Activated CD4-positive, alpha-beta T cell treated with anti-CD3 and anti-CD28 coated beads for 36 hours (primary cell): ENCODE data around the gene CECR2. TPM values are rescaled to one million over a fixed set of nuclear protein-coding genes. Genes with fewer than 3 reads are reported as not detected.

ENCODE experiments used
- ATAC-seq: fragments of 200-7000 bp; cut with Tn5 transposase; one replicate; pipeline ENCODE4 v1.10.0; 2021; ENCODE audit warnings: mild to moderate bottlenecking, moderate library complexity
- CTCF ChIA-PET: fragments of 350-600 bp; sonication (Branson Sonifier 250); formaldehyde crosslinking; loops from one replicate; lab custom pipeline; 2021; ENCODE audit warnings: antibody characterized with exemption; lab: Charles Lee
- POLR2A ChIA-PET: fragments of 350-600 bp; sonication (Branson Sonifier 250); formaldehyde crosslinking; loops from one replicate; lab custom pipeline; 2021; ENCODE audit warnings: antibody characterized with exemption, inconsistent platforms; lab: Charles Lee
- DNase-seq: peaks from one replicate; pipeline ENCODE4 v3.0.0-alpha.2; 2020
- H3K27ac Mint-ChIP-seq: one replicate; pipeline ENCODE4 v1.8.0; 2021; ENCODE audit warnings: mixed read lengths
- H3K27me3 Mint-ChIP-seq: one replicate; pipeline ENCODE4 v1.8.0; 2021; ENCODE audit warnings: mixed read lengths
- H3K36me3 Mint-ChIP-seq: one replicate; pipeline ENCODE4 v1.8.0; 2021; ENCODE audit warnings: low read depth, mixed read lengths
- H3K4me1 Mint-ChIP-seq: one replicate; pipeline ENCODE4 v1.8.0; 2021; ENCODE audit warnings: mixed read lengths
- H3K4me3 Mint-ChIP-seq: one replicate; pipeline ENCODE4 v1.8.0; 2021; ENCODE audit warnings: mild to moderate bottlenecking, moderate library complexity, mixed read lengths
- H3K9me3 Mint-ChIP-seq: one replicate; pipeline ENCODE4 v1.8.0; 2021; ENCODE audit warnings: low read depth, mixed read lengths
- intact Hi-C, 2 experiments: fragments of 100-400 bp; cut with DNase I in 1 of 2; cut with micrococcal nuclease in 1 of 2; formaldehyde crosslinking; loops; one replicate each; pipeline versions ENCODE4 v1.14.2 to v1.15.1; 2022 to 2024; cut with DNase I, micrococcal nuclease
- total RNA-seq, 2 experiments: library from RNA; stranded (reverse); gene quantifications; one replicate each; pipeline ENCODE4 v1.2.3, GENCODE V29; 2021

The CECR2 gene
- total RNA-seq, 2 experiments from 2014 or later, result 0.18 TPM; not detected in 1

- H3K4me1 Mint-ChIP-seq, result no peaks in the 10 kb centered on the region
- POLR2A ChIA-PET, result no interaction called here
- peaks cover 4% of the 10 kb centered on the region for H3K27me3 Mint-ChIP-seq
- CTCF ChIA-PET, result no interaction called here
- ATAC-seq, result no peak
- H3K4me3 Mint-ChIP-seq, result no peak overlapping the region
- H3K27ac Mint-ChIP-seq, result no peak overlapping the region
- peaks cover 3% of the 10 kb centered on the region for H3K9me3 Mint-ChIP-seq
- DNase-seq, result no peak
- intact Hi-C loops, result no loop called here
- H3K36me3 Mint-ChIP-seq, result no peaks in the 10 kb centered on the region
Measured at GRCh38 chr22:17381192-17381913, 12.1 kb downstream of the CECR2 start.

DNA sequence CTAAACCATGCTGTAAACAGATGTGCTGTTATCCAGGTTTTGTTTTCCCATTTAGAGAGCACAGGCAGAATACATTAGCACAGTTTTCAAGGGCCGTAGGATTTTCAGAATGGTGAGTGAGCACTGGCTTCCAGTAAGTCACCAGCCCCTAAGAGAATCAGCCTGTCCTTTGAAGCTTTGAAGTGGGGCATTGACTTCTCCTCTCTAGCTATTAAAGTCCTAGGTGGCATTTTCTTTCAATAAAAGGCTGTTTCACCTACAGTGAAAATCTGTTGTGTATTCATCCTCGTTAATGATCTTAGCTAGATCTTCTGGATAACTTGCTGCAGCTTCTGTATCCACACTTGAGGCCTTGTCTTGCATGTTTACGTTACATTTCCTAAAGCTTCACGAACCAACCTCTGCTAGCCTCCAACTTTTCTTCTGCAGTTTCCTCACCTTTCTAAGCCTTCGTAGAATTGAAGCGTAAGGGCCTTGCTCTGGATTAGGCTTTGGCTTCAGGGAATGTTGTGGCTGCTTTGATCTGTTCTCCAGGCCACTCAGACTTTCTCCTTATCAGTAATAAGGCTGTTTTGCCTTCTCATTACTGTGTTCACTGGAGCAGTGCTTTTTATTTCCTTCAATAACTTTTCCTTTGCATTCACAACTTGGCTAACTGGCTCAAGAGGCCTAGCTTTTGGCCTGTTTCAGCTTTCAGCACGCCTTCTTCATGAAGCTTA, 15.5 kb downstream of the CECR2 start:
- Mint-ChIP-seq H3K4me1 (no peaks in the 10 kb centered on the region), H3K4me3 (no peak overlapping the region), H3K9me3 (peaks cover 3% of the 10 kb centered on the region), H3K27me3 (peaks cover 2% of the 10 kb centered on the region), H3K27ac (no peak overlapping the region), H3K36me3 (no peaks in the 10 kb centered on the region)
- intact Hi-C loops, result no loop called here
- ChIA-PET POLR2A (no interaction called here), CTCF (no interaction called here)
- no peak for DNase-seq
- ATAC-seq, result no peak

- ATAC-seq, result no peak
- Mint-ChIP-seq H3K4me3 (no peak overlapping the region), H3K4me1 (no peaks in the 10 kb centered on the region), H3K27me3 (no peaks in the 10 kb centered on the region), H3K9me3 (peaks cover 3% of the 10 kb centered on the region), H3K36me3 (no peaks in the 10 kb centered on the region), H3K27ac (no peak overlapping the region)
- no peak for DNase-seq
- POLR2A ChIA-PET, result no interaction called here
- intact Hi-C loops, result no loop called here
- CTCF ChIA-PET, result no interaction called here
Measured at GRCh38 chr22:17387356-17387755, 18.1 kb downstream of the CECR2 start.

DNA sequence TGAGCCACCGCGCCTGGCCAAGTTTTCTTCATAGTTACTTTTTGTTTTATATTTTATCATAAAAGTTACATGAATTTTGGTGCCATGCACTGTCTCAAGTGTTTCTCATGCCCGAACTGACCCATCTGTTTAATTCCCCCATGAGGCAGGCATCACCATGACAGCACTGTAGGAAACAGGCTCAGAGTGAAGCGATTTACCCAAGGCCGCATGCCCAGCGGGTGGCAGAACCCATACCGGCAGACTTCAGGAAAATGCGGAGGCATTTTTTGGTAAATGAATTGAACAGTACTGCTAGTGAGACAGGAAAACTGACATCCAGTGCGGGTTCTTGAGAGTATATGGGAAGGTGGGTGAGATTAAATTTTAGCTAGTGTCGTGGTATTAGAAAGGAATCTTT, 19.0 kb downstream of the CECR2 start:
- Mint-ChIP-seq H3K4me3 (no peak overlapping the region), H3K27ac (no peak overlapping the region), H3K36me3 (no peaks in the 10 kb centered on the region), H3K4me1 (no peaks in the 10 kb centered on the region), H3K27me3 (no peaks in the 10 kb centered on the region), H3K9me3 (peaks cover 3% of the 10 kb centered on the region)
- POLR2A ChIA-PET, result interaction anchor here (0.6 kb wide), 1 partner anchor 26 kb away, joined by 6 read pairs; no protein-coding TSS in a partner anchor
- CTCF ChIA-PET, result no interaction called here
- no peak for ATAC-seq
- intact Hi-C loops, result no loop called here
- DNase-seq, result no peak

- CTCF ChIA-PET, result no interaction called here
- ATAC-seq (no peak), DNase-seq (no peak)
- POLR2A ChIA-PET, result no interaction called here
- Mint-ChIP-seq H3K27ac (no peak overlapping the region), H3K4me1 (no peaks in the 10 kb centered on the region), H3K4me3 (no peak overlapping the region), H3K36me3 (no peaks in the 10 kb centered on the region), H3K9me3 (no peaks in the 10 kb centered on the region), H3K27me3 (no peaks in the 10 kb centered on the region)
- intact Hi-C loops, result no loop called here
Measured at GRCh38 chr22:17390087-17390486, 20.8 kb downstream of the CECR2 start.

DNA sequence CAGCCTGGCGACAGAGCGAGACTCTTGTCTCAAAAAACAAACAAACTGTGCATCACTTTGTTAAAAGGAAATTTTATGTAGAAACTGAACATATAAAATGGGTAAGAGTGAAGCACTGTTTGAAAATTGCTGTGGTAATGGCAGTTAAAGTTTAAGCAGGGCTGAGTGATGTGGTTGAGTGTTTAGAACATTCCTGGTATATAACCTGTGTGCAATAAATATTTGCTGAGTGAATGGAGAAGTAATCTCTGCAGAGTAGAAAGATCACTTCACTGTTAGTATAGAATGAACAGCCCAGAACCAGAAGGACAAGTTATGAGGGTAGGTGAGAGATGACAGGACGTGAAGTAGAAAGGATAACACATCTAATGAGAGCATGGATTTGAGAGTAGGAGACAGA, 27.3 kb downstream of the CECR2 start:
- ChIA-PET POLR2A (no interaction called here), CTCF (no interaction called here)
- intact Hi-C loops, result no loop called here
- ATAC-seq (no peak), DNase-seq (no peak)
- no peak overlapping the region for H3K27ac Mint-ChIP-seq
- peaks cover 5% of the 10 kb centered on the region for H3K27me3 Mint-ChIP-seq
- H3K4me1 Mint-ChIP-seq, result no peaks in the 10 kb centered on the region
- no peaks in the 10 kb centered on the region for H3K36me3 Mint-ChIP-seq
- H3K4me3 Mint-ChIP-seq, result no peak overlapping the region
- no peaks in the 10 kb centered on the region for H3K9me3 Mint-ChIP-seq

- no peak overlapping the region for H3K27ac Mint-ChIP-seq
- ATAC-seq (no peak), DNase-seq (no peak)
- H3K27me3 Mint-ChIP-seq, result peaks cover 5% of the 10 kb centered on the region
- ChIA-PET POLR2A (no interaction called here), CTCF (no interaction called here)
- H3K9me3 Mint-ChIP-seq, result no peaks in the 10 kb centered on the region
- no peak overlapping the region for H3K4me3 Mint-ChIP-seq
- H3K4me1 Mint-ChIP-seq, result no peaks in the 10 kb centered on the region
- no peaks in the 10 kb centered on the region for H3K36me3 Mint-ChIP-seq
- intact Hi-C loops, result no loop called here
Measured at GRCh38 chr22:17397756-17398547, 28.7 kb downstream of the CECR2 start.

DNA sequence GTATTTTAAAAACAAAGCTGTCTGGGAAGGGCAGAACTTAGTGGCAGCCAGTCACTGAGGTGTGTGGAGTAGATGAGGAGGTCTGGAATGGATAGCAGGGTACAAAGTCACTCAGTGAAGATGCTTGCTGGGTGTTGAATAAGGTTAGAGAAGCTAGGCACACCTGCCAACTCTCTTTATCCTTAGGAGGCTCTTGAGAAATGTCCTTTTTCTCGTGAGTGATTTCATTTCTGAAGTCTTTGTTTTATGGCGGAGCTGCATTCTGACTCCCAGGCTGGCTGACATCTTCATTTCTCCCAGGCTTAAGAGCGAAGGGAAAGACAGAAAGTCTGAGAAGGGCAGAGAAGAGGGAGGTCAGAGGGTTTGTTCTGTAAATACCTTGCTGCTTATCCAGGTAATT, 31.0 kb downstream of the CECR2 start:
- no peak overlapping the region for H3K27ac Mint-ChIP-seq
- no peaks in the 10 kb centered on the region for H3K9me3 Mint-ChIP-seq
- no peaks in the 10 kb centered on the region for H3K36me3 Mint-ChIP-seq
- no peak overlapping the region for H3K4me3 Mint-ChIP-seq
- H3K27me3 Mint-ChIP-seq, result peaks cover 5% of the 10 kb centered on the region
- DNase-seq (no peak), ATAC-seq (no peak)
- ChIA-PET POLR2A (no interaction called here), CTCF (interaction anchor here (0.6 kb wide), 1 partner anchor 27 kb away, joined by 3 read pairs; no protein-coding TSS in a partner anchor)
- no peaks in the 10 kb centered on the region for H3K4me1 Mint-ChIP-seq
- intact Hi-C loops, result no loop called here

DNA sequence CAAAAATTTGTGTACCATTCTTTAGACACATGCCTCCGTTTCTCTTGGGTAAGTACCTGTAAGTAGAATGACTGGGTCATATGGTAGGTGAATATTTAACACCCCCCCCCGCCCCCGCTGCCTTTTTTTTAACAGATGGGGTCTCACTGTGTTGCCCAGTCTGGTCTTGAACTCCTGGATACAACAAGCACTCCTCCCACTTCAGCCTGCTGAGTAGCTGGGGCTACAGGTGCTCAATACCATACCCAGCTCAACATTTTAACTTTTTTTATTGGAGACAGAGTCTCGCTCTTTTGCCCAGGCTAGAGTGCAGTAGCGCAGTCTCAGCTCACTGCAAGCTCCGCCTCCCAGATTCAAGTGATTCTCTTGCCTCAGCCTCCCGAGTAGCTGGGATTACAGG, 32.5 kb downstream of the CECR2 start:
- Mint-ChIP-seq H3K27me3 (peaks cover 3% of the 10 kb centered on the region), H3K4me1 (no peaks in the 10 kb centered on the region), H3K9me3 (no peaks in the 10 kb centered on the region), H3K4me3 (no peak overlapping the region), H3K27ac (no peak overlapping the region), H3K36me3 (no peaks in the 10 kb centered on the region)
- no peak for ATAC-seq
- no peak for DNase-seq
- POLR2A ChIA-PET, result no interaction called here
- intact Hi-C loops, result no loop called here
- CTCF ChIA-PET, result no interaction called here

GRCh38 chr22:17402293-17402692, 33.0 kb downstream of the CECR2 start:
- POLR2A ChIA-PET, result no interaction called here
- DNase-seq (no peak), ATAC-seq (no peak)
- intact Hi-C loops, result no loop called here
- Mint-ChIP-seq H3K27ac (no peak overlapping the region), H3K9me3 (no peaks in the 10 kb centered on the region), H3K4me1 (no peaks in the 10 kb centered on the region), H3K4me3 (no peak overlapping the region), H3K36me3 (no peaks in the 10 kb centered on the region), H3K27me3 (peaks cover 2% of the 10 kb centered on the region)
- CTCF ChIA-PET, result no interaction called here

DNA sequence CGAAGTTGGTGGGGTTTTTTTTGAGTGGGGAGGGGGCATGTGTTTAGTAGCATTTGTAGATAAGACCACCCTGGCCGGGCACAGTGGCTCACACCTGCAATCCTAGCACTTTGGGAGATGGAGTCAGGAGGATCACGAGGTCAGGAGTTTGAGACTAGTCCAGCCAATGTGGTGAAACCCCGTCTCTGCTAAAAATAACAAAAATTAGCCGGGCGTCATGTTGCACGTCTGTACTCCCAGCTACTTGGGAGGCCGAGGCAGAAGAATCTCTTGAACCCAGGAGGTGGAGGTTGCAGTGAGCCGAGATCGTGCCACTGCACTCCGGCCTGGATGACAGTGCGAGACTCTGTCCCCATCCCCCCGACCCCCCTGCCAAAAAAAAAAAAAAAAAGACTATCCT, 34.6 kb downstream of the CECR2 start:
- H3K27me3 Mint-ChIP-seq, result peaks cover 2% of the 10 kb centered on the region
- H3K9me3 Mint-ChIP-seq, result no peaks in the 10 kb centered on the region
- ATAC-seq, result no peak
- no peak overlapping the region for H3K27ac Mint-ChIP-seq
- no peak for DNase-seq
- no peak overlapping the region for H3K4me3 Mint-ChIP-seq
- ChIA-PET CTCF (no interaction called here), POLR2A (interaction anchor here (0.6 kb wide), 1 partner anchor 406 kb away, joined by 3 read pairs; no protein-coding TSS in a partner anchor)
- no peaks in the 10 kb centered on the region for H3K36me3 Mint-ChIP-seq
- H3K4me1 Mint-ChIP-seq, result no peaks in the 10 kb centered on the region
- intact Hi-C loops, result no loop called here
